ENCODE measurements around the gene USP53.
"Not testable (repeated sequence)": the region's sequence is repeated elsewhere in the genome, so short reads cannot be mapped to it uniquely, and the experiment has no call there.

Gene USP53

GRCh38 chr4:119328695-119329094 is 116.2 kb downstream of the USP53 start:
- no peak for DNase-seq

GRCh38 chr4:119329835-119330620 is 117.5 kb downstream of the USP53 start:
- DNase-seq, result no peak

GRCh38 chr4:119336332-119336979 is 123.9 kb downstream of the USP53 start:
- not testable (repeated sequence) for DNase-seq

GRCh38 chr4:119337010-119337409 is 124.5 kb downstream of the USP53 start:
- peak; percentile 40 for DNase-seq

- not testable (repeated sequence) for DNase-seq
Observed at GRCh38 chr4:119339895-119340294, 127.4 kb downstream of the USP53 start.

GRCh38 chr4:119343293-119343692 is 130.8 kb downstream of the USP53 start:
- not testable (repeated sequence) for DNase-seq

Measured in fibroblast of upper back skin (primary cell).